Duodenal mucosa (tissue), 2 donors: Measurements from ENCODE around the gene MYO16.

Experiments
- H3K27ac ChIP-seq: one replicate; pipeline ENCODE4 v1.7.0; 2013; ENCODE audit warnings: low read depth, low read length
- H3K27me3 ChIP-seq, 2 donors: one replicate each; pipeline ENCODE4 v1.7.0; 2013; ENCODE audit warnings: low read length in 2 of 2, control low read depth in 1 of 2; ENCODE audit not compliant: insufficient read depth in 2 of 2, control insufficient read depth in 1 of 2
- H3K36me3 ChIP-seq, 2 donors: one replicate each; pipeline ENCODE4 v1.7.0; 2013; ENCODE audit warnings: low read length in 2 of 2, control low read depth in 1 of 2; ENCODE audit not compliant: insufficient read depth in 2 of 2, control insufficient read depth in 1 of 2
- H3K4me1 ChIP-seq, 2 donors: one replicate each; pipeline ENCODE4 v1.7.0; 2013; ENCODE audit warnings: low read length in 2 of 2, control low read depth in 1 of 2; ENCODE audit not compliant: insufficient read depth in 2 of 2, control insufficient read depth in 1 of 2
- H3K4me3 ChIP-seq, 2 donors: one replicate each; pipeline ENCODE4 v1.7.0; 2013; ENCODE audit warnings: low read length in 2 of 2, low read depth in 1 of 2
- H3K9ac ChIP-seq, 2 donors: one replicate each; pipeline ENCODE4 v1.7.0; 2013; ENCODE audit warnings: low read length in 2 of 2, low read depth in 1 of 2
- H3K9me3 ChIP-seq, 2 donors: one replicate each; pipeline ENCODE4 v1.7.0; 2013; ENCODE audit warnings: low read length in 2 of 2, control low read depth in 1 of 2; ENCODE audit not compliant: control insufficient read depth in 1 of 2

MYO16 gene

GRCh38 chr13:109145631-109146030 lies 516.2 kb downstream of the MYO16 start:
- Histone ChIP-seq H3K4me3 (no peak overlapping the region), H3K9ac (no peak overlapping the region), H3K9me3 (no peaks in the 10 kb centered on the region), H3K4me1 (no peaks in the 10 kb centered on the region), H3K36me3 (no peaks in the 10 kb centered on the region), H3K27ac (no peak overlapping the region), H3K27me3 (peaks cover 5 to 7% of the 10 kb centered on the region in 2 donors)

- Histone ChIP-seq H3K4me3 (no peak overlapping the region), H3K27ac (no peak overlapping the region)
These were observed 517.0 kb downstream of the MYO16 start for GRCh38 chr13:109146393-109146792.

GRCh38 chr13:109146912-109147647 lies 517.7 kb downstream of the MYO16 start:
- no peak overlapping the region for H3K27ac ChIP-seq
- no peak overlapping the region for H3K9ac ChIP-seq
- H3K4me1 ChIP-seq = no peaks in the 10 kb centered on the region
- H3K36me3 ChIP-seq = no peaks in the 10 kb centered on the region
- no peak overlapping the region for H3K4me3 ChIP-seq
- no peaks in the 10 kb centered on the region for H3K9me3 ChIP-seq
- peaks cover 0 to 7% of the 10 kb centered on the region in 2 donors for H3K27me3 ChIP-seq

More at GRCh38 chr13:109146393-109146792, 517.0 kb downstream of the MYO16 start:
- H3K9ac ChIP-seq = no peak overlapping the region
- H3K27me3 ChIP-seq = peaks cover 5 to 7% of the 10 kb centered on the region in 2 donors
- H3K9me3 ChIP-seq = no peaks in the 10 kb centered on the region
- H3K36me3 ChIP-seq = no peaks in the 10 kb centered on the region
- H3K4me1 ChIP-seq = no peaks in the 10 kb centered on the region

- H3K36me3 ChIP-seq = no peaks in the 10 kb centered on the region
- no peak overlapping the region for H3K9ac ChIP-seq
- no peaks in the 10 kb centered on the region for H3K4me1 ChIP-seq
- no peak overlapping the region for H3K4me3 ChIP-seq
- no peak overlapping the region for H3K27ac ChIP-seq
- no peaks in the 10 kb centered on the region for H3K9me3 ChIP-seq
- H3K27me3 ChIP-seq = peaks cover 0 to 7% of the 10 kb centered on the region in 2 donors
These were observed 518.8 kb downstream of the MYO16 start for GRCh38 chr13:109148243-109148642.

- H3K9me3 ChIP-seq = no peaks in the 10 kb centered on the region
- H3K27ac ChIP-seq = no peak overlapping the region
- H3K36me3 ChIP-seq = no peaks in the 10 kb centered on the region
- no peaks in the 10 kb centered on the region for H3K4me1 ChIP-seq
- H3K27me3 ChIP-seq = peaks cover 0 to 2% of the 10 kb centered on the region in 2 donors
- no peak overlapping the region for H3K9ac ChIP-seq
- H3K4me3 ChIP-seq = no peak overlapping the region
These were observed 521.3 kb downstream of the MYO16 start for GRCh38 chr13:109150696-109151095.

- H3K27me3 ChIP-seq = peaks cover 0 to 3% of the 10 kb centered on the region in 2 donors
- no peaks in the 10 kb centered on the region for H3K9me3 ChIP-seq
- H3K27ac ChIP-seq = no peak overlapping the region
- H3K4me1 ChIP-seq = no peaks in the 10 kb centered on the region
- no peak overlapping the region for H3K4me3 ChIP-seq
- H3K9ac ChIP-seq = no peak overlapping the region
- no peaks in the 10 kb centered on the region for H3K36me3 ChIP-seq
These were observed 521.8 kb downstream of the MYO16 start for GRCh38 chr13:109151255-109151654.

GRCh38 chr13:109151696-109152095 lies 522.3 kb downstream of the MYO16 start:
- H3K9ac ChIP-seq = no peak overlapping the region
- peaks cover 0 to 3% of the 10 kb centered on the region in 2 donors for H3K27me3 ChIP-seq
- H3K27ac ChIP-seq = no peak overlapping the region
- H3K4me3 ChIP-seq = no peak overlapping the region
- H3K4me1 ChIP-seq = no peaks in the 10 kb centered on the region
- no peaks in the 10 kb centered on the region for H3K9me3 ChIP-seq
- H3K36me3 ChIP-seq = no peaks in the 10 kb centered on the region

- H3K36me3 ChIP-seq = no peaks in the 10 kb centered on the region
These were observed 523.0 kb downstream of the MYO16 start for GRCh38 chr13:109152311-109152820.

GRCh38 chr13:109152941-109153340 lies 523.5 kb downstream of the MYO16 start:
- no peak overlapping the region for H3K4me3 ChIP-seq
- H3K4me1 ChIP-seq = no peaks in the 10 kb centered on the region
- no peaks in the 10 kb centered on the region for H3K36me3 ChIP-seq
- H3K27ac ChIP-seq = no peak overlapping the region
- H3K27me3 ChIP-seq = peaks cover 0 to 8% of the 10 kb centered on the region in 2 donors
- no peak overlapping the region for H3K9ac ChIP-seq
- H3K9me3 ChIP-seq = no peaks in the 10 kb centered on the region

More at GRCh38 chr13:109152311-109152820, 523.0 kb downstream of the MYO16 start:
- Histone ChIP-seq H3K4me3 (no peak overlapping the region), H3K9me3 (no peaks in the 10 kb centered on the region), H3K27me3 (peaks cover 0 to 5% of the 10 kb centered on the region in 2 donors), H3K4me1 (no peaks in the 10 kb centered on the region), H3K9ac (no peak overlapping the region), H3K27ac (no peak overlapping the region)

GRCh38 chr13:109154146-109154545 lies 524.7 kb downstream of the MYO16 start:
- Histone ChIP-seq H3K4me1 (no peaks in the 10 kb centered on the region), H3K27ac (no peak overlapping the region), H3K4me3 (no peak overlapping the region), H3K36me3 (no peaks in the 10 kb centered on the region), H3K27me3 (peaks cover 0 to 8% of the 10 kb centered on the region in 2 donors), H3K9ac (no peak overlapping the region), H3K9me3 (no peaks in the 10 kb centered on the region)
